ENCODE measurements around the gene KBTBD2. TPM values are rescaled to one million over a fixed set of nuclear protein-coding genes. Genes with fewer than 3 reads are reported as not detected.
"Not testable (repeated sequence)": the region's sequence is repeated elsewhere in the genome, so short reads cannot be mapped to it uniquely, and the experiment has no call there.

KBTBD2 gene
- total RNA-seq, 4 donors from 2014 or later = 22.2 to 43.7 (median 28.4) TPM

DNA sequence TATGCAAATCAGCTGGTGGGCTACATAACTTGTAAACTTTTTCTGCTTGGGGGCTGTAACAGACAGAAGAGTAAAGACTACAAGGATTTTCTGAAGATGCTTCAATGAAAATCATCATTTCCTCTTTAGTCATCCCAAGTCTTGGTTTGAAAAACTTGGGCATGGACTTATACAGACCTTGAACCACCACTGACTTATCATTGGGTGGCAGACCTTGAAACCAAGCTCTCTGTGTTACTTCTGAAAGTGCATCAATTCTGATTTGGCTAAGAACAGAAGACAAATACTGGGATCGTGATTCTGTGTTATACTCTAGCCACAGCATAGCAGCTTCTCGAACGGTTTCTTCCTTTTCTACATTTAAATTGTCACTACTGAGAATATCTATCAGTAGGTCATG lies 21.3 kb downstream of the KBTBD2 start:
- Histone ChIP-seq H3K4me1 (no peaks in the 10 kb centered on the region), H3K4me3 (no peak overlapping the region), H3K27me3 (no peaks in the 10 kb centered on the region), H3K9me3 (no peaks in the 10 kb centered on the region), H3K36me3 (peaks cover 0 to 68% (median 0%) of the 10 kb centered on the region in 3 donors), H3K27ac (no peak overlapping the region)
- TF ChIP-seq POLR2A (IDR thresholded peaks at IDR 0.05) = no peak
- TF ChIP-seq, protein P1, sequence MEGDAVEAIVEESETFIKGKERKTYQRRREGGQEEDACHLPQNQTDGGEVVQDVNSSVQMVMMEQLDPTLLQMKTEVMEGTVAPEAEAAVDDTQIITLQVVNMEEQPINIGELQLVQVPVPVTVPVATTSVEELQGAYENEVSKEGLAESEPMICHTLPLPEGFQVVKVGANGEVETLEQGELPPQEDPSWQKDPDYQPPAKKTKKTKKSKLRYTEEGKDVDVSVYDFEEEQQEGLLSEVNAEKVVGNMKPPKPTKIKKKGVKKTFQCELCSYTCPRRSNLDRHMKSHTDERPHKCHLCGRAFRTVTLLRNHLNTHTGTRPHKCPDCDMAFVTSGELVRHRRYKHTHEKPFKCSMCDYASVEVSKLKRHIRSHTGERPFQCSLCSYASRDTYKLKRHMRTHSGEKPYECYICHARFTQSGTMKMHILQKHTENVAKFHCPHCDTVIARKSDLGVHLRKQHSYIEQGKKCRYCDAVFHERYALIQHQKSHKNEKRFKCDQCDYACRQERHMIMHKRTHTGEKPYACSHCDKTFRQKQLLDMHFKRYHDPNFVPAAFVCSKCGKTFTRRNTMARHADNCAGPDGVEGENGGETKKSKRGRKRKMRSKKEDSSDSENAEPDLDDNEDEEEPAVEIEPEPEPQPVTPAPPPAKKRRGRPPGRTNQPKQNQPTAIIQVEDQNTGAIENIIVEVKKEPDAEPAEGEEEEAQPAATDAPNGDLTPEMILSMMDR (IDR thresholded peaks at IDR 0.05) = no peak
- DNase-seq = no peak

DNA sequence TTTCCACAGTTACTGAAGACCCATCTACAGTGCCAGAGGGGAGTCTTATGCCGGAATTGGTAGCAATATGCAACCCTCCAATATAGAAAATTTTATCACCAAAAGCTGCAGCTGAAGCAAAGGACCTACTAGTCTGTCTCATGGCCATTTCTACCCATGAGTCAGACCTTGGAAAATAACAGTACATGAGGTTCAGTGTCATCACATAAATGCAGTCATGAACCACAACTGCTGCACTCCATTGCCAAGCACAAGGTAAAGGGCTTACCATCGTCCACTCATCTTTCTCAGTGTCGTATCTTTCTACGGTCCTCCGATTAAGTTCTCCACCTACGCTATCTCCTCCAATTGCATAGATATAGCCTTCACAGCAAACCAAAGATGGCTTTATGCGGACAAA lies 21.8 kb downstream of the KBTBD2 start:
- no peaks in the 10 kb centered on the region for H3K27me3 ChIP-seq
- no peak for DNase-seq
- H3K9me3 ChIP-seq = no peaks in the 10 kb centered on the region
- no peaks in the 10 kb centered on the region for H3K4me1 ChIP-seq
- H3K27ac ChIP-seq = no peak overlapping the region
- peaks cover 0 to 69% (median 0%) of the 10 kb centered on the region in 3 donors for H3K36me3 ChIP-seq
- no peak for TF ChIP-seq POLR2A (IDR thresholded peaks at IDR 0.05)
- TF ChIP-seq, protein P1 (IDR thresholded peaks at IDR 0.05) = no peak
- H3K4me3 ChIP-seq = no peak overlapping the region

DNA sequence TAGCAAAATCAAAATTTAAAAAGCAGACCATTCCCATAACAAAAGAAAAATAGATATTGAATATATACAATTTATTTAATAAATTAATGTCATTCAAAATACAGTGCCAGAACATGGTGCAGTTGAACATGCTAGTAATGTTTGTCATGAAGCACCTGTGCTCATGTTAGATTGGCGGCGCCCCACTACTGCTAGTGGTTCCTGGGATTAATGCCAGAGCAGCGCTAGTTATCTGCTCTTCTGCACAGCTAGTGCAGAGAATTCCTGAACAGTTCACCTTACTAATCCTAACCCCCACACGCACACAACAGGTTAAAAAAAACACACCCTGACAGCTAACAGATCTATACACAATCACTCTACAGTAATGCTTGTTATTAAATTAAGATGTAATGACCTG lies 23.4 kb downstream of the KBTBD2 start:
- Histone ChIP-seq H3K27me3 (no peaks in the 10 kb centered on the region), H3K9me3 (no peaks in the 10 kb centered on the region), H3K4me1 (no peaks in the 10 kb centered on the region), H3K36me3 (peaks cover 0 to 53% (median 0%) of the 10 kb centered on the region in 3 donors), H3K4me3 (no peak overlapping the region), H3K27ac (no peak overlapping the region)
- TF ChIP-seq, protein P1 (IDR thresholded peaks at IDR 0.05) = no peak
- no peak for TF ChIP-seq POLR2A (IDR thresholded peaks at IDR 0.05)
- no peak for DNase-seq

DNA sequence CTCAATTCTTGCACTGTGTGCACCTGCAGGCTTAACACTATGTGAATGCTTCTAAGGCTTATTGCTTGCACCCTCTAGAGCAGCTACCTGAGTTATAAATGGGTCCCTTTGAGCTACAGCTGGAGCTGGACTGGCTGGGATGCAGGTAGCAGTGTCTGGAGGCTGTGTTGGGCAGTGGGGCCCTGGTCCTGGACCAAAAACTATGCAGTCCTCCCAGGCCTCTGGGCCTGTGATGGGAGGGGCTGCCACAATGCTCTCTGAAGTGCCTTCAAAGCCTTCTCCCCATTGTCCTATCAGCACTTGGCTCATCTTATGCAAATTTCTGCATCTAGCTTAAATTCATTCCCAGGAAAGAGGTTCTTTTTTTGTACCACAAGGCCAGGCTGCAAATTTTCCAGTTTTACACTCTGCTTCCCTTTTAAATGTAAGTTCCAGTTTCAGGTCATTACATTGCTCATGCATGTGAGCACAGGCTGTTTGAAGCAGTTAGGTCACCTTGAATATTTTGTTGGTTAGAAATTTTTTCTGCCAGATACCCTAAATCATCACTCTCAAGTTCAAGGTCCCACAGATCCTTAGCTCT lies 26.0 kb downstream of the KBTBD2 start:
- TF ChIP-seq, protein P1 (IDR thresholded peaks at IDR 0.05) = no peak
- no peak for TF ChIP-seq POLR2A (IDR thresholded peaks at IDR 0.05)
- DNase-seq = no peak
- Histone ChIP-seq H3K27ac (no peak overlapping the region), H3K9me3 (no peaks in the 10 kb centered on the region), H3K36me3 (peaks cover 0 to 29% (median 0%) of the 10 kb centered on the region in 3 donors), H3K27me3 (no peaks in the 10 kb centered on the region), H3K4me3 (no peak overlapping the region), H3K4me1 (no peaks in the 10 kb centered on the region)

DNA sequence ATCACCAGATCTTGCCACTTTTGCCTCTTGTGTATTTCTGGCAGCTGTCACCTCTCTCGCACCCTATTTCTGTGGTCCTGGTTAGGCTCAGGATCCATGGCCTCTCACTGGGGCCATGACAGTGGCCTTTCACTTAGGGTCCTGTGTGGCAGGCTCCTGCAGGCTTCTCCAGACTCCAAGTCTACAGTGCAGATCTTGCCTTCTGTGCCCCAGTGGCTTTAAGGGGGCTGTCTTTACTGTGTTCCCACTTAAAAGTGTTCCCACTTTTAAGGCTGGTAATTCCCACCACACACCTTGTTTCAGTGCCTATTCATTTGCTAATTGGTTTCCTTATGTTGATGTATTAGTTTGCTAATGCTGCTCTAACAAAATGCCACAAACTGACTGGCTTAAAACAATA lies 27.7 kb downstream of the KBTBD2 start:
- not testable (repeated sequence) for H3K9me3 ChIP-seq, H3K4me3 ChIP-seq, DNase-seq, H3K27ac ChIP-seq, H3K27me3 ChIP-seq, H3K4me1 ChIP-seq
- peaks cover 0 to 15% (median 0%) of the 10 kb centered on the region in 3 donors for H3K36me3 ChIP-seq

DNA sequence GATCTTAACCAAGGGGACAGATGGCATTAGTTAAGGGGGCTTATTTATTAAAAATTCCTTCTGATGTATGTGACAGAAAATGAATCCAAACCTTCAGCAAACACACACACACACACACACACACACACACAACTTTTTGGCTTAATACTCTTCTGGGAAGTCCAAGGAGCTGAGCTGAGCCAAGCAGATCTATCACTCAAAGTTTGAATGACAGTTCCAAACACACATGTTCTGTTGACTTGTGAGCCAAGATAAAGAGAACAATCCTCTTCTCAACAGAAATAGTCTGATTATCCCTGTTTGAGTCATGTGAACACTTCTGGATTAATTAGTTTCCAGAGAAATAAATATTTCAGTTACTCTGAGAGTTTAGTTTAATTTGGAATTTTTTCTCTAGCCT lies 31.5 kb downstream of the KBTBD2 start:
- no peak for DNase-seq
- Histone ChIP-seq H3K27ac (no peak overlapping the region), H3K27me3 (no peaks in the 10 kb centered on the region), H3K4me1 (no peaks in the 10 kb centered on the region), H3K36me3 (peaks cover 0 to 2% (median 0%) of the 10 kb centered on the region in 3 donors), H3K4me3 (no peak overlapping the region), H3K9me3 (no peaks in the 10 kb centered on the region)
- no peak for TF ChIP-seq POLR2A (IDR thresholded peaks at IDR 0.05)
- TF ChIP-seq, protein P1 (IDR thresholded peaks at IDR 0.05) = no peak
